Stomach (tissue), 4 donors: ENCODE results near the gene GRK3.

Experiments used
- POLR2A ChIP-seq, 4 donors: fragments of 450-650 bp; IDR thresholded peaks; one replicate each; pipeline ENCODE4 v1.6.1; 2016; ENCODE audit warnings: antibody characterized with exemption in 4 of 4, control low read depth in 2 of 4, mild to moderate bottlenecking in 1 of 4, moderate library complexity in 1 of 4
- TF ChIP-seq, protein P1 (sequence below), 7 experiments: fragments of 450-650 bp in 4 of 7; fragments of 200-600 bp in 3 of 7; sonication (generic) in 3 of 7; IDR thresholded peaks; one replicate each; pipeline ENCODE4 v1.5.1; 2016 to 2019; ENCODE audit warnings: antibody characterized with exemption in 7 of 7, control low read depth in 2 of 7, mild to moderate bottlenecking in 1 of 7

- TF ChIP-seq, protein P1, sequence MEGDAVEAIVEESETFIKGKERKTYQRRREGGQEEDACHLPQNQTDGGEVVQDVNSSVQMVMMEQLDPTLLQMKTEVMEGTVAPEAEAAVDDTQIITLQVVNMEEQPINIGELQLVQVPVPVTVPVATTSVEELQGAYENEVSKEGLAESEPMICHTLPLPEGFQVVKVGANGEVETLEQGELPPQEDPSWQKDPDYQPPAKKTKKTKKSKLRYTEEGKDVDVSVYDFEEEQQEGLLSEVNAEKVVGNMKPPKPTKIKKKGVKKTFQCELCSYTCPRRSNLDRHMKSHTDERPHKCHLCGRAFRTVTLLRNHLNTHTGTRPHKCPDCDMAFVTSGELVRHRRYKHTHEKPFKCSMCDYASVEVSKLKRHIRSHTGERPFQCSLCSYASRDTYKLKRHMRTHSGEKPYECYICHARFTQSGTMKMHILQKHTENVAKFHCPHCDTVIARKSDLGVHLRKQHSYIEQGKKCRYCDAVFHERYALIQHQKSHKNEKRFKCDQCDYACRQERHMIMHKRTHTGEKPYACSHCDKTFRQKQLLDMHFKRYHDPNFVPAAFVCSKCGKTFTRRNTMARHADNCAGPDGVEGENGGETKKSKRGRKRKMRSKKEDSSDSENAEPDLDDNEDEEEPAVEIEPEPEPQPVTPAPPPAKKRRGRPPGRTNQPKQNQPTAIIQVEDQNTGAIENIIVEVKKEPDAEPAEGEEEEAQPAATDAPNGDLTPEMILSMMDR (IDR thresholded peaks at IDR 0.05), result no peak
- no peak for TF ChIP-seq POLR2A (IDR thresholded peaks at IDR 0.05)
These were observed 635 bp upstream of the GRK3 start for GRCh38 chr22:25563761-25564319.
